ENCODE results near the gene DGKI.

Gene DGKI

GRCh38 chr7:137471128-137471527 is 375.6 kb downstream of the DGKI start:
- no peak overlapping the region for H3K9ac ChIP-seq (ENCODE audit: low read length)
- H4K12ac ChIP-seq (ENCODE audit: low read depth, low read length), result no peak overlapping the region
- DNase-seq, result no peak
- no CpG with 5 or more reads among the region's 3 CpGs for WGBS (ENCODE audit: extremely low coverage, insufficient coverage, insufficient read length)
- H2BK5ac ChIP-seq (ENCODE audit: low read depth, low read length, poor library complexity), result no peak overlapping the region
- H4K8ac ChIP-seq (ENCODE audit: low read depth, low read length), result no peak overlapping the region
- no peaks in the 10 kb centered on the region for H3K79me1 ChIP-seq (ENCODE audit: low read length)
- H3K4me1 ChIP-seq (ENCODE audit: control insufficient read depth in 1 of 2, insufficient read depth in 2 of 2, low read length in 2 of 2), result no peaks in the 10 kb centered on the region
- H3K79me2 ChIP-seq (ENCODE audit: control insufficient read depth, insufficient read depth, low read length, poor library complexity), result no peaks in the 10 kb centered on the region
- H4K91ac ChIP-seq (ENCODE audit: low read depth, low read length), result no peak overlapping the region
- no peak overlapping the region for H3K23ac ChIP-seq (ENCODE audit: low read length)
- no peaks in the 10 kb centered on the region for H3K36me3 ChIP-seq (ENCODE audit: control insufficient read depth in 1 of 2, insufficient read depth in 2 of 2, low read length in 2 of 2)
- no peak overlapping the region for H3K4me2 ChIP-seq (ENCODE audit: low read length)
- no peak overlapping the region for H3K18ac ChIP-seq (ENCODE audit: low read length)
- H2AFZ ChIP-seq (ENCODE audit: insufficient read depth, low read length, poor library complexity), result no peak overlapping the region
- no peak overlapping the region for H2BK12ac ChIP-seq (ENCODE audit: low read length)
- no peak overlapping the region for H3K14ac ChIP-seq (ENCODE audit: low read length)
- H3K27me3 ChIP-seq (ENCODE audit: insufficient read depth, low read length), result no peaks in the 10 kb centered on the region
- H2AK5ac ChIP-seq (ENCODE audit: low read length), result no peak overlapping the region
- H3K27ac ChIP-seq (ENCODE audit: low read depth, low read length), result no peak overlapping the region
- no peaks in the 10 kb centered on the region for H3K9me3 ChIP-seq (ENCODE audit: insufficient read depth, low read depth, low read length)
- H2BK120ac ChIP-seq (ENCODE audit: insufficient read depth, low read length, poor library complexity), result no peak overlapping the region
- no peak overlapping the region for H3K4me3 ChIP-seq (ENCODE audit: low read depth, low read length)
- no peak overlapping the region for H3K4ac ChIP-seq (ENCODE audit: low read depth, low read length)

- Histone ChIP-seq H3K4ac (ENCODE audit: low read depth, low read length) (no peak overlapping the region), H2BK5ac (ENCODE audit: low read depth, low read length, poor library complexity) (no peak overlapping the region), H3K4me1 (ENCODE audit: control insufficient read depth in 1 of 2, insufficient read depth in 2 of 2, low read length in 2 of 2) (no peaks in the 10 kb centered on the region), H3K9ac (ENCODE audit: low read length) (no peak overlapping the region), H2BK120ac (ENCODE audit: insufficient read depth, low read length, poor library complexity) (no peak overlapping the region), H3K79me1 (ENCODE audit: low read length) (no peaks in the 10 kb centered on the region), H3K9me3 (ENCODE audit: insufficient read depth, low read depth, low read length) (no peaks in the 10 kb centered on the region), H4K91ac (ENCODE audit: low read depth, low read length) (no peak overlapping the region), H3K79me2 (ENCODE audit: control insufficient read depth, insufficient read depth, low read length, poor library complexity) (no peaks in the 10 kb centered on the region), H3K36me3 (ENCODE audit: control insufficient read depth in 1 of 2, insufficient read depth in 2 of 2, low read length in 2 of 2) (no peaks in the 10 kb centered on the region), H3K27ac (ENCODE audit: low read depth, low read length) (no peak overlapping the region), H3K18ac (ENCODE audit: low read length) (no peak overlapping the region), H3K4me3 (ENCODE audit: low read depth, low read length) (no peak overlapping the region), H3K4me2 (ENCODE audit: low read length) (no peak overlapping the region), H4K12ac (ENCODE audit: low read depth, low read length) (no peak overlapping the region), H2AFZ (ENCODE audit: insufficient read depth, low read length, poor library complexity) (no peak overlapping the region), H3K14ac (ENCODE audit: low read length) (no peak overlapping the region), H4K8ac (ENCODE audit: low read depth, low read length) (no peak overlapping the region), H3K23ac (ENCODE audit: low read length) (no peak overlapping the region), H2AK5ac (ENCODE audit: low read length) (no peak overlapping the region), H3K27me3 (ENCODE audit: insufficient read depth, low read length) (no peaks in the 10 kb centered on the region), H2BK12ac (ENCODE audit: low read length) (no peak overlapping the region)
- no peak for DNase-seq
- no CpG with 5 or more reads among the region's 6 CpGs for WGBS (ENCODE audit: extremely low coverage, insufficient coverage, insufficient read length)
These were observed 376.9 kb downstream of the DGKI start for GRCh38 chr7:137469858-137470257.

GRCh38 chr7:137469191-137469811 is 377.5 kb downstream of the DGKI start:
- Histone ChIP-seq H3K4me2 (ENCODE audit: low read length) (no peak overlapping the region), H3K9ac (ENCODE audit: low read length) (no peak overlapping the region), H3K23ac (ENCODE audit: low read length) (no peak overlapping the region), H4K12ac (ENCODE audit: low read depth, low read length) (no peak overlapping the region), H3K14ac (ENCODE audit: low read length) (no peak overlapping the region), H2BK5ac (ENCODE audit: low read depth, low read length, poor library complexity) (no peak overlapping the region), H2BK120ac (ENCODE audit: insufficient read depth, low read length, poor library complexity) (no peak overlapping the region), H3K18ac (ENCODE audit: low read length) (no peak overlapping the region), H3K36me3 (ENCODE audit: control insufficient read depth in 1 of 2, insufficient read depth in 2 of 2, low read length in 2 of 2) (no peaks in the 10 kb centered on the region), H2BK12ac (ENCODE audit: low read length) (no peak overlapping the region), H3K79me1 (ENCODE audit: low read length) (no peaks in the 10 kb centered on the region), H3K79me2 (ENCODE audit: control insufficient read depth, insufficient read depth, low read length, poor library complexity) (no peaks in the 10 kb centered on the region), H3K4me1 (ENCODE audit: control insufficient read depth in 1 of 2, insufficient read depth in 2 of 2, low read length in 2 of 2) (no peaks in the 10 kb centered on the region), H2AFZ (ENCODE audit: insufficient read depth, low read length, poor library complexity) (no peak overlapping the region), H3K4ac (ENCODE audit: low read depth, low read length) (no peak overlapping the region), H3K27ac (ENCODE audit: low read depth, low read length) (no peak overlapping the region), H3K4me3 (ENCODE audit: low read depth, low read length) (no peak overlapping the region), H4K91ac (ENCODE audit: low read depth, low read length) (no peak overlapping the region), H4K8ac (ENCODE audit: low read depth, low read length) (no peak overlapping the region), H2AK5ac (ENCODE audit: low read length) (no peak overlapping the region), H3K27me3 (ENCODE audit: insufficient read depth, low read length) (no peaks in the 10 kb centered on the region), H3K9me3 (ENCODE audit: insufficient read depth, low read depth, low read length) (no peaks in the 10 kb centered on the region)
- DNase-seq, result no peak
- no CpG with 5 or more reads among the region's 5 CpGs for WGBS (ENCODE audit: extremely low coverage, insufficient coverage, insufficient read length)

GRCh38 chr7:137462847-137463246 is 383.9 kb downstream of the DGKI start:
- H4K12ac ChIP-seq (ENCODE audit: low read depth, low read length), result no peak overlapping the region
- no peaks in the 10 kb centered on the region for H3K79me2 ChIP-seq (ENCODE audit: control insufficient read depth, insufficient read depth, low read length, poor library complexity)
- H3K27me3 ChIP-seq (ENCODE audit: insufficient read depth, low read length), result no peaks in the 10 kb centered on the region
- no peaks in the 10 kb centered on the region for H3K9me3 ChIP-seq (ENCODE audit: insufficient read depth, low read depth, low read length)
- DNase-seq, result no peak
- no peak overlapping the region for H2AFZ ChIP-seq (ENCODE audit: insufficient read depth, low read length, poor library complexity)
- H4K91ac ChIP-seq (ENCODE audit: low read depth, low read length), result no peak overlapping the region
- no peak overlapping the region for H3K4ac ChIP-seq (ENCODE audit: low read depth, low read length)
- no peak overlapping the region for H4K8ac ChIP-seq (ENCODE audit: low read depth, low read length)
- H3K4me3 ChIP-seq (ENCODE audit: low read depth, low read length), result no peak overlapping the region
- H3K14ac ChIP-seq (ENCODE audit: low read length), result no peak overlapping the region
- H3K18ac ChIP-seq (ENCODE audit: low read length), result no peak overlapping the region
- H3K27ac ChIP-seq (ENCODE audit: low read depth, low read length), result no peak overlapping the region
- no peaks in the 10 kb centered on the region for H3K79me1 ChIP-seq (ENCODE audit: low read length)
- no peak overlapping the region for H2BK5ac ChIP-seq (ENCODE audit: low read depth, low read length, poor library complexity)
- H3K9ac ChIP-seq (ENCODE audit: low read length), result no peak overlapping the region
- no peak overlapping the region for H2BK12ac ChIP-seq (ENCODE audit: low read length)
- H2BK120ac ChIP-seq (ENCODE audit: insufficient read depth, low read length, poor library complexity), result no peak overlapping the region
- H3K36me3 ChIP-seq (ENCODE audit: control insufficient read depth in 1 of 2, insufficient read depth in 2 of 2, low read length in 2 of 2), result no peaks in the 10 kb centered on the region
- no CpG with 5 or more reads among the region's 5 CpGs for whole genome bisulfite sequencing (ENCODE audit: extremely low coverage, insufficient coverage, insufficient read length)
- no peak overlapping the region for H2AK5ac ChIP-seq (ENCODE audit: low read length)
- H3K4me1 ChIP-seq (ENCODE audit: control insufficient read depth in 1 of 2, insufficient read depth in 2 of 2, low read length in 2 of 2), result no peaks in the 10 kb centered on the region
- H3K23ac ChIP-seq (ENCODE audit: low read length), result no peak overlapping the region
- no peak overlapping the region for H3K4me2 ChIP-seq (ENCODE audit: low read length)

All from trophoblast cell (in vitro differentiated cells and primary cell).